H9 (cell line): ENCODE data around the gene CD58. TPM values are rescaled to one million over a fixed set of nuclear protein-coding genes. Genes with fewer than 3 reads are reported as not detected.

Source experiments
- DNase-seq: peaks from one replicate; pipeline ENCODE4 v3.0.0-alpha.2; 2017
- H2AFZ ChIP-seq: one replicate; pipeline ENCODE4 v1.6.1; 2013; ENCODE audit warnings: mild to moderate bottlenecking, low read length, control low read depth, moderate library complexity
- H2AK5ac ChIP-seq: 2 replicates; pipeline ENCODE4 v1.6.1; 2013; ENCODE audit warnings: low read length, control low read depth, mixed read lengths; ENCODE audit not compliant: insufficient read length
- H2BK120ac ChIP-seq: one replicate; pipeline ENCODE4 v1.6.1; 2013; ENCODE audit warnings: low read depth, mild to moderate bottlenecking, low read length, control low read depth, inconsistent platforms; ENCODE audit not compliant: poor library complexity, severe bottlenecking
- H2BK12ac ChIP-seq: 2 replicates; pipeline ENCODE4 v1.6.1; 2013; ENCODE audit warnings: low read length, control low read depth, mixed read lengths, low read depth; ENCODE audit not compliant: insufficient read length
- H2BK15ac ChIP-seq: 2 replicates; pipeline ENCODE4 v1.6.1; 2013; ENCODE audit warnings: low read depth, low read length, control low read depth
- H2BK20ac ChIP-seq: one replicate; pipeline ENCODE4 v1.6.1; 2013; ENCODE audit warnings: low read depth, mild to moderate bottlenecking, low read length, control low read depth, inconsistent platforms; ENCODE audit not compliant: poor library complexity, severe bottlenecking
- H2BK5ac ChIP-seq: 2 replicates; pipeline ENCODE4 v1.6.1; 2013; ENCODE audit warnings: low read length, control low read depth, mixed read lengths; ENCODE audit not compliant: insufficient read length
- H3K14ac ChIP-seq: 2 replicates; pipeline ENCODE4 v1.6.1; 2013; ENCODE audit warnings: low read length, control low read depth; ENCODE audit not compliant: insufficient read depth
- H3K18ac ChIP-seq: 2 replicates; pipeline ENCODE4 v1.6.1; 2013; ENCODE audit warnings: low read depth, mild to moderate bottlenecking, mixed read lengths, low read length, control low read depth; ENCODE audit not compliant: insufficient read length
- H3K23ac ChIP-seq: 2 replicates; pipeline ENCODE4 v1.6.1; 2013; ENCODE audit warnings: low read length, control low read depth, mixed read lengths, low read depth; ENCODE audit not compliant: insufficient read length
- H3K23me2 ChIP-seq: 2 replicates; pipeline ENCODE4 v1.6.1; 2013; ENCODE audit warnings: low read depth, mild to moderate bottlenecking, mixed read lengths, low read length, control low read depth; ENCODE audit not compliant: insufficient read length, poor library complexity, severe bottlenecking
- H3K27ac ChIP-seq: 2 replicates; pipeline ENCODE4 v1.5.1; 2013; ENCODE audit warnings: low read length, control low read depth, mixed read lengths, low read depth; ENCODE audit not compliant: insufficient read length
- H3K27me3 ChIP-seq: 2 replicates; pipeline ENCODE4 v1.6.1; 2013; ENCODE audit warnings: low read length, control low read depth, inconsistent platforms; ENCODE audit not compliant: insufficient read depth
- H3K4ac ChIP-seq: 2 replicates; pipeline ENCODE4 v1.6.1; 2013; ENCODE audit warnings: low read depth, mild to moderate bottlenecking, control low read depth, inconsistent platforms, low read length, moderate library complexity
- H3K4me1 ChIP-seq: 2 replicates; pipeline ENCODE4 v1.6.1; 2013; ENCODE audit warnings: low read length, control low read depth, inconsistent platforms; ENCODE audit not compliant: insufficient read depth
- H3K4me2 ChIP-seq: 2 replicates; pipeline ENCODE4 v1.6.1; 2013; ENCODE audit warnings: low read length, control low read depth, mixed read lengths; ENCODE audit not compliant: insufficient read length, insufficient read depth
- H3K56ac ChIP-seq: 2 replicates; pipeline ENCODE4 v1.6.1; 2013; ENCODE audit warnings: low read depth, mild to moderate bottlenecking, mixed read lengths, low read length, control low read depth; ENCODE audit not compliant: insufficient read length
- H3K79me1 ChIP-seq: 2 replicates; pipeline ENCODE4 v1.6.1; 2013; ENCODE audit warnings: low read depth, mild to moderate bottlenecking, moderate library complexity, low read length, control low read depth, inconsistent platforms; ENCODE audit not compliant: insufficient read depth, poor library complexity, severe bottlenecking
- H3K79me2 ChIP-seq: 2 replicates; pipeline ENCODE4 v1.6.1; 2013; ENCODE audit warnings: low read length, control low read depth, inconsistent platforms; ENCODE audit not compliant: insufficient read depth
- H3K9ac ChIP-seq: 2 replicates; pipeline ENCODE4 v1.6.1; 2013; ENCODE audit warnings: low read length, control low read depth, mixed read lengths; ENCODE audit not compliant: insufficient read length; ENCODE audit errors: extremely low read depth
- H3K9me3 ChIP-seq: one replicate; pipeline ENCODE4 v1.6.1; 2013; ENCODE audit warnings: low read depth, low read length, inconsistent platforms; ENCODE audit not compliant: control insufficient read depth
- H3T11ph ChIP-seq: one replicate; pipeline ENCODE4 v1.6.1; 2013; ENCODE audit warnings: mild to moderate bottlenecking, low read length, control low read depth, inconsistent platforms
- H4K20me1 ChIP-seq: one replicate; pipeline ENCODE4 v1.6.1; 2013; ENCODE audit not compliant: control insufficient read depth, insufficient read length, insufficient read depth
- H4K5ac ChIP-seq: 2 replicates; pipeline ENCODE4 v1.6.1; 2013; ENCODE audit warnings: low read depth, mild to moderate bottlenecking, mixed read lengths, low read length, control low read depth; ENCODE audit not compliant: insufficient read length
- H4K8ac ChIP-seq: replicated peaks from 2 replicates; pipeline ENCODE4 v1.6.1; 2013; ENCODE audit warnings: low read length, control low read depth, mixed read lengths, low read depth; ENCODE audit not compliant: insufficient read length
- H4K91ac ChIP-seq: 2 replicates; pipeline ENCODE4 v1.6.1; 2013; ENCODE audit warnings: low read depth, mild to moderate bottlenecking, moderate library complexity, mixed read lengths, low read length, control low read depth; ENCODE audit not compliant: insufficient read length
- H3K27ac Mint-ChIP-seq, 3 experiments: 2 replicates in 2 of 3; 3 replicates in 1 of 3; pipeline ENCODE4 v1.8.0; 2020 to 2021; ENCODE audit warnings: mixed read lengths in 3 of 3, mild to moderate bottlenecking in 1 of 3, moderate library complexity in 1 of 3
- H3K27me3 Mint-ChIP-seq: 2 replicates; pipeline ENCODE4 v1.8.0; 2021; ENCODE audit warnings: low read depth, mild to moderate bottlenecking, moderate library complexity, mixed read lengths
- H3K36me3 Mint-ChIP-seq, 3 experiments: 2 replicates in 2 of 3; 3 replicates in 1 of 3; pipeline ENCODE4 v1.8.0; 2020 to 2021; ENCODE audit warnings: low read depth in 3 of 3, mixed read lengths in 3 of 3; ENCODE audit not compliant: insufficient read depth in 1 of 3
- H3K4me1 Mint-ChIP-seq, 2 experiments: 2 replicates each; pipeline ENCODE4 v1.8.0; 2020; ENCODE audit warnings: mixed read lengths in 2 of 2
- H3K4me3 Mint-ChIP-seq, 2 experiments: 2 replicates in 1 of 2; 3 replicates in 1 of 2; pipeline ENCODE4 v1.8.0; 2020 to 2021; ENCODE audit warnings: mild to moderate bottlenecking in 2 of 2, mixed read lengths in 2 of 2, moderate library complexity in 1 of 2
- H3K9me3 Mint-ChIP-seq, 2 experiments: 2 replicates in 1 of 2; 3 replicates in 1 of 2; pipeline ENCODE4 v1.8.0; 2020; ENCODE audit warnings: mild to moderate bottlenecking in 2 of 2, mixed read lengths in 2 of 2, moderate library complexity in 1 of 2
- WGBS: extraction: QIAGEN DNeasy Blood & Tissue Kit; methylation state at CpG from one replicate; pipeline ENCODE4 v1.1.7; 2013; ENCODE audit warnings: missing lambda C conversion rate, low lambda C conversion rate, mixed read lengths; ENCODE audit not compliant: insufficient read length; ENCODE audit errors: extremely low coverage; 5-methylcytosine and 5-hydroxymethylcytosine counted together
- total RNA-seq: library from RNA; stranded (reverse); gene quantifications from 2 replicates; pipeline ENCODE4 v1.2.1, GENCODE V29; 2021
- TF ChIP-seq, protein P1 (sequence below): fragments of 200-600 bp; sonication (generic); conservative IDR thresholded peaks from 3 replicates; pipeline ENCODE4 v1.8.0; 2021; ENCODE audit warnings: antibody characterized with exemption, mild to moderate bottlenecking

The CD58 gene
- total RNA-seq, 1 experiment from 2014 or later: 4.3 TPM

GRCh38 chr1:116485976-116486375 is 84.8 kb downstream of the CD58 start:
- no peak overlapping the region for H2BK12ac ChIP-seq
- no peaks in the 10 kb centered on the region for H3K4me1 ChIP-seq
- H3K18ac ChIP-seq: no peak overlapping the region
- no peak overlapping the region for H3K4me2 ChIP-seq
- H2AK5ac ChIP-seq: no peak overlapping the region
- Mint-ChIP-seq H3K27me3 (peaks cover 2% of the 10 kb centered on the region; the same call in 1 of the 2 replicates), H3K4me3 (no peak overlapping the region), H3K36me3 (no peaks in the 10 kb centered on the region), H3K9me3 (no peaks in the 10 kb centered on the region), H3K4me1 (peaks cover 13 to 17% of the 10 kb centered on the region in 2 experiments), H3K27ac (no peak overlapping the region)
- H3K27ac ChIP-seq: no peak overlapping the region
- H2BK20ac ChIP-seq: no peak overlapping the region
- H3K9me3 ChIP-seq: no peaks in the 10 kb centered on the region
- no peak overlapping the region for H3T11ph ChIP-seq
- H4K91ac ChIP-seq: no peak overlapping the region
- no peaks in the 10 kb centered on the region for H3K23me2 ChIP-seq
- H3K23ac ChIP-seq: no peak overlapping the region
- WGBS: no CpG with 5 or more reads among the region's 2 CpGs
- no peak overlapping the region for H2BK5ac ChIP-seq
- H3K56ac ChIP-seq: no peak overlapping the region
- DNase-seq: no peak
- TF ChIP-seq, protein P1, sequence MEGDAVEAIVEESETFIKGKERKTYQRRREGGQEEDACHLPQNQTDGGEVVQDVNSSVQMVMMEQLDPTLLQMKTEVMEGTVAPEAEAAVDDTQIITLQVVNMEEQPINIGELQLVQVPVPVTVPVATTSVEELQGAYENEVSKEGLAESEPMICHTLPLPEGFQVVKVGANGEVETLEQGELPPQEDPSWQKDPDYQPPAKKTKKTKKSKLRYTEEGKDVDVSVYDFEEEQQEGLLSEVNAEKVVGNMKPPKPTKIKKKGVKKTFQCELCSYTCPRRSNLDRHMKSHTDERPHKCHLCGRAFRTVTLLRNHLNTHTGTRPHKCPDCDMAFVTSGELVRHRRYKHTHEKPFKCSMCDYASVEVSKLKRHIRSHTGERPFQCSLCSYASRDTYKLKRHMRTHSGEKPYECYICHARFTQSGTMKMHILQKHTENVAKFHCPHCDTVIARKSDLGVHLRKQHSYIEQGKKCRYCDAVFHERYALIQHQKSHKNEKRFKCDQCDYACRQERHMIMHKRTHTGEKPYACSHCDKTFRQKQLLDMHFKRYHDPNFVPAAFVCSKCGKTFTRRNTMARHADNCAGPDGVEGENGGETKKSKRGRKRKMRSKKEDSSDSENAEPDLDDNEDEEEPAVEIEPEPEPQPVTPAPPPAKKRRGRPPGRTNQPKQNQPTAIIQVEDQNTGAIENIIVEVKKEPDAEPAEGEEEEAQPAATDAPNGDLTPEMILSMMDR: no peak
- H4K8ac ChIP-seq: no peak overlapping the region
- no peaks in the 10 kb centered on the region for H4K20me1 ChIP-seq
- H3K9ac ChIP-seq: no peak overlapping the region
- H3K4ac ChIP-seq: no peak overlapping the region
- H2BK15ac ChIP-seq: no peak overlapping the region
- no peak overlapping the region for H2AFZ ChIP-seq
- no peak overlapping the region for H3K14ac ChIP-seq
- H4K5ac ChIP-seq: no peak overlapping the region
- H3K27me3 ChIP-seq: no peaks in the 10 kb centered on the region
- no peak overlapping the region for H2BK120ac ChIP-seq
- H3K79me1 ChIP-seq: no peaks in the 10 kb centered on the region
- H3K79me2 ChIP-seq: no peaks in the 10 kb centered on the region
